ENCODE data around the gene TEX35.

DNA sequence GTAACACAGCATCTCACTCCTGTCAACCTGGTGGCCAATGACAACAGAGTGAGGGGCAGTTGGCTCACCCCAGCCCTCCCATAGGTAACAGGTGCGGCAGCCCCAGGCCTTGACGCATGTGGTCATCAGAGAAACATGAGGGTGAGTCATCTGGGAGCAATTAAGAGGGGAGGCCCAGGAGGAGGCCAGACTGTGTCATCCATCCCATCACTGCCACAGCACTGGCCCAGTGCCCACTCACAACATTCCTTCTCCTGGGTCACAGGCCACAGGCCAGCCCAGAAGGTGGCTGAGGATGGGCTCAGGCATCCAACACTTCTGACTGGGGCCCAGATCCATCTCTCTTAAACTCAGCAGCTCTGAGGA is 17.1 kb downstream of the TEX35 start:
- TF ChIP-seq EZH2 (IDR thresholded peaks at IDR 0.05; ENCODE audit: insufficient read depth, poor library complexity, severe bottlenecking): no peak
- no peak for TF ChIP-seq EZH2phosphoT487 (IDR thresholded peaks at IDR 0.05; ENCODE audit: insufficient read depth, low read depth)

All from GM23248 (cell line).